Karpas-422 (cell line): Measurements from ENCODE around the gene UTS2. TPM values are rescaled to one million over a fixed set of nuclear protein-coding genes. Genes with fewer than 3 reads are reported as not detected.

Experiments used
- DNase-seq: peaks from one replicate; pipeline ENCODE4 v3.0.0-alpha.2; 2015
- H2AFZ ChIP-seq: fragments of 200-600 bp; sonication (generic); 2 replicates; pipeline ENCODE4 v1.6.1; 2014; ENCODE audit warnings: antibody characterized with exemption, low read length, mixed read lengths
- H3K27ac ChIP-seq: fragments of 200-600 bp; sonication (generic); 2 replicates; pipeline ENCODE4 v1.5.1; 2014; ENCODE audit warnings: mild to moderate bottlenecking, low read length, moderate library complexity
- H3K27me3 ChIP-seq: fragments of 200-600 bp; sonication (generic); 2 replicates; pipeline ENCODE4 v1.6.1; 2014; ENCODE audit warnings: low read length, mixed read lengths
- H3K36me3 ChIP-seq: fragments of 200-600 bp; sonication (generic); 2 replicates; pipeline ENCODE4 v1.6.1; 2014; ENCODE audit warnings: low read length, mixed read lengths; ENCODE audit not compliant: insufficient read depth
- H3K4me1 ChIP-seq: fragments of 200-600 bp; sonication (generic); 2 replicates; pipeline ENCODE4 v1.6.1; 2014; ENCODE audit warnings: mild to moderate bottlenecking, low read length, mixed read lengths
- H3K4me2 ChIP-seq: fragments of 200-600 bp; sonication (generic); 2 replicates; pipeline ENCODE4 v1.6.1; 2014; ENCODE audit warnings: low read length, low read depth, mild to moderate bottlenecking; ENCODE audit not compliant: poor library complexity, severe bottlenecking
- H3K4me3 ChIP-seq: fragments of 200-600 bp; sonication (generic); 2 replicates; pipeline ENCODE4 v1.5.1; 2014; ENCODE audit warnings: mild to moderate bottlenecking, antibody characterized with exemption, low read length, mixed read lengths
- H3K79me2 ChIP-seq: fragments of 200-600 bp; sonication (generic); 2 replicates; pipeline ENCODE4 v1.6.1; 2014; ENCODE audit warnings: mild to moderate bottlenecking, low read length, mixed read lengths
- H3K9ac ChIP-seq: fragments of 200-600 bp; sonication (generic); 2 replicates; pipeline ENCODE4 v1.6.0; 2014; ENCODE audit warnings: low read length
- H3K9me2 ChIP-seq: fragments of 200-600 bp; sonication (generic), shearing (Covaris generic); replicated peaks from 2 replicates; pipeline ENCODE4 v1.6.0; 2014; ENCODE audit warnings: mild to moderate bottlenecking, low read length, moderate library complexity; ENCODE audit not compliant: insufficient read depth
- H3K9me3 ChIP-seq: fragments of 300-700, 200-600 bp; sonication (generic); 2 replicates; pipeline ENCODE4 v1.6.1; 2014; ENCODE audit warnings: low read length, mixed read lengths
- H4K20me1 ChIP-seq: fragments of 200-600 bp; sonication (generic); 2 replicates; pipeline ENCODE4 v1.6.1; 2014; ENCODE audit warnings: mild to moderate bottlenecking, antibody characterized with exemption, low read length, low read depth; ENCODE audit not compliant: insufficient read depth
- total RNA-seq: library from RNA; depleted of rRNA; stranded (reverse); fragments of >200 nt; shearing (Covaris generic); gene quantifications from 2 replicates; pipeline ENCODE4 v1.2.3, GENCODE V29; 2014; ENCODE audit warnings: low replicate concordance

The UTS2 gene
- total RNA-seq, 1 experiment from 2014 or later = not detected

DNA sequence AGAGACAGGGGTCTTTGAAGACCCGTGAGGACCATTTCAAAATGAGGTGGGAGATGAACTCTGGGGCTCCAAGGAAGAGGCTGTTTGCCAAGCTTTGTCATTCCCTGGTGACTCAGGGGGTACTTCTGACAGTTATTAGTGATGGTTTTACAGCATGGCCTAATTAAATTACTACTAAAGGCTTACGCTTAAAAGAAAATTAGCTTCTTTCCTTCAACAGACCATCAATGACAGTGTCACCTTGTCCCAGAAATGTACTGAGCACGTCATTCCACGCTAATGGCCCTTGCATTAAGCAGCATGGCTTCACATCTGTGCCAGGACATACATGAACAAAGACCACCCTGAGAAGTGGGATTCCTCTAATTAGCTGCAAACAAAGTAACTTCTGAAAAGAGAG is 5.1 kb upstream of the UTS2 start:
- H3K9me3 ChIP-seq = no peaks in the 10 kb centered on the region
- H3K36me3 ChIP-seq = no peaks in the 10 kb centered on the region
- no peak for DNase-seq
- H3K4me1 ChIP-seq = no peaks in the 10 kb centered on the region
- H3K9ac ChIP-seq = no peak overlapping the region
- H4K20me1 ChIP-seq = no peaks in the 10 kb centered on the region
- no peaks in the 10 kb centered on the region for H3K27me3 ChIP-seq
- no peak overlapping the region for H3K27ac ChIP-seq
- no peaks in the 10 kb centered on the region for H3K79me2 ChIP-seq
- no peaks in the 10 kb centered on the region for H3K9me2 ChIP-seq
- H2AFZ ChIP-seq = no peak overlapping the region
- H3K4me3 ChIP-seq = no peak overlapping the region
- no peak overlapping the region for H3K4me2 ChIP-seq

DNA sequence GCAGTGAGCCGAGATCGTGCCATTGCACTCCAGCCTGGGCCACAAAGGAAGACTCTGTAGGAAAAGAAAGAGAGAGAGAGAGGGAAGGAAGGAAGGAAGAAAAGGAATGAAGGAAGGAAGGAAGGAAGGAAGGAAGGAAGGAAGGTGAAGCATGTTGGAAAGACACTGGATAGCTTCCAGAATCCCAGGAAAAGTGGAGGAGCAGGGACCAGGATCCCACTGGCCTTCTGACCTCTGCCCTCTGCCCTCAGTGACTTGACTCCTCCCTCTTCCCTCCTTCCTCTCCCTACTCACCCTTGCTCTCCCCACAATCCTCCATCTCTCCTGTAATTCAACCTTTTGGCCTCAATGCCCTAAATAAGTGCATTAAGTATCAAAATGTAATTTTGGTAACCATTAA is 4.1 kb upstream of the UTS2 start:
- Histone ChIP-seq H3K79me2 (no peaks in the 10 kb centered on the region), H3K4me3 (no peak overlapping the region), H3K36me3 (no peaks in the 10 kb centered on the region), H3K27me3 (no peaks in the 10 kb centered on the region), H3K9ac (no peak overlapping the region), H2AFZ (no peak overlapping the region), H3K9me3 (no peaks in the 10 kb centered on the region), H3K4me1 (no peaks in the 10 kb centered on the region), H4K20me1 (no peaks in the 10 kb centered on the region), H3K9me2 (no peaks in the 10 kb centered on the region), H3K27ac (no peak overlapping the region), H3K4me2 (no peak overlapping the region)
- DNase-seq = no peak

DNA sequence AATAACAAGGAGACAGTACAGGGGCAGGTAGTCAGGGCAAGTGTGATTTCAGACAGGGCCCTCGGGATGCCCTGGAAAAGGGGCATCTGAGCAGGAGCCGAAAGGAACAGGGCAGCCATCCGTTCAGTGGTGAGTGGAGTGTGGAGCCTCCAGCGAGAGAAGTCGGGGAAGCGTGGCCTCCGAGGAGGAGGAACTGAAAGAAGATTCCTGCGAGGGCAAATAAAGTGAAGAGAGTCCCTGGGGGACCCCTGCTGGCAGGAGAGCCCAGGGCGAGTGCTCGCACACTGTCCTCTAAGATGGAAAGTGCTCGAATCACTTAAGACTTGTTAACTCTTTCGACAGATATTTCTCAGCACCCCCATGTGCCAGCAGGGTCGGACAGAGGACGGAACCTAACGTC is 3.5 kb upstream of the UTS2 start:
- no peaks in the 10 kb centered on the region for H3K79me2 ChIP-seq
- H3K4me2 ChIP-seq = no peak overlapping the region
- H2AFZ ChIP-seq = no peak overlapping the region
- H3K9me2 ChIP-seq = no peaks in the 10 kb centered on the region
- H3K9me3 ChIP-seq = no peaks in the 10 kb centered on the region
- no peaks in the 10 kb centered on the region for H3K4me1 ChIP-seq
- no peaks in the 10 kb centered on the region for H4K20me1 ChIP-seq
- H3K36me3 ChIP-seq = no peaks in the 10 kb centered on the region
- no peak overlapping the region for H3K27ac ChIP-seq
- no peaks in the 10 kb centered on the region for H3K27me3 ChIP-seq
- no peak overlapping the region for H3K9ac ChIP-seq
- no peak overlapping the region for H3K4me3 ChIP-seq
- peak; percentile 42 for DNase-seq

DNA sequence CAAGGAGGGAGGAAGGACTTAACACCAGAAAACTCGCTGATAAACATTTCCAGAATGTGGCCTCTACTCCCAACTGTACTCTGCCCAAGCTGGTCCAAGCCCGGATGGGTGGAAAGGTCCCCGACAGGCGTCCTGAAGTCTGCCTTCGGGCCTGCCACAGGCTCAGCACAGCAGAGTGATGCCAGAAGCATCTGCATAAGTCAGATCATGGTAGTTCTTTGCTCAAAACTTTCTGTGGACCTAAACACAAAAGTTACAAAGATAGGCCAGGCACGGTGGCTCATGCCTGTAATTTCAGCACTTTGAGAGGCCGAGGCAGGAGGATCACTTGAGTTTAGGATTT is 790 bp upstream of the UTS2 start:
- no peak overlapping the region for H3K9ac ChIP-seq
- DNase-seq = no peak
- H2AFZ ChIP-seq = no peak overlapping the region
- no peaks in the 10 kb centered on the region for H3K9me3 ChIP-seq
- no peaks in the 10 kb centered on the region for H3K9me2 ChIP-seq
- no peaks in the 10 kb centered on the region for H3K79me2 ChIP-seq
- no peaks in the 10 kb centered on the region for H3K4me1 ChIP-seq
- H3K27me3 ChIP-seq = no peaks in the 10 kb centered on the region
- H3K4me2 ChIP-seq = no peak overlapping the region
- no peaks in the 10 kb centered on the region for H4K20me1 ChIP-seq
- no peak overlapping the region for H3K4me3 ChIP-seq
- no peak overlapping the region for H3K27ac ChIP-seq
- H3K36me3 ChIP-seq = no peaks in the 10 kb centered on the region

DNA sequence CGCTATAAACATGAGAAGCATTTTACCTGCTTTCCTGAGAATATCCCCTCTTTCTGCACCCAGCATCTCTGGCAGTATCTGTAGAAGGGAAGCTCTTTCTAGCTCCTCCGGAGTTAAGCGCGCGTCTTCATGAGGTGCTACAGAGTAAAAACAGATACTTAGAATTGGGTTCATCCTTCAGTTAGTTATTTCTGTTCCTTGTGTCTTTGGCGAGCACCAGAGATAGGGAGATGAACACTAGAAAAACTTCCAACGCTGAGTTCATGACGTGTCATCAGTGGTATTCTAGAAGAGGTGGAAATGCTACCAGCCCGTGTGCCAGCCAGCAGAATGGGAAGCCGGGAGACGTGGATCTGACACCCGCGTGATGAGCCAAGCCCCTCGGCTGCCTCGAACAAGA is 2.1 kb downstream of the UTS2 start:
- Histone ChIP-seq H3K4me2 (no peak overlapping the region), H3K9me3 (no peaks in the 10 kb centered on the region), H3K4me1 (no peaks in the 10 kb centered on the region), H3K9ac (no peak overlapping the region), H3K79me2 (no peaks in the 10 kb centered on the region), H3K9me2 (no peaks in the 10 kb centered on the region), H2AFZ (no peak overlapping the region), H3K27ac (no peak overlapping the region), H3K36me3 (no peaks in the 10 kb centered on the region), H3K27me3 (no peaks in the 10 kb centered on the region), H3K4me3 (no peak overlapping the region), H4K20me1 (no peaks in the 10 kb centered on the region)
- DNase-seq = no peak

DNA sequence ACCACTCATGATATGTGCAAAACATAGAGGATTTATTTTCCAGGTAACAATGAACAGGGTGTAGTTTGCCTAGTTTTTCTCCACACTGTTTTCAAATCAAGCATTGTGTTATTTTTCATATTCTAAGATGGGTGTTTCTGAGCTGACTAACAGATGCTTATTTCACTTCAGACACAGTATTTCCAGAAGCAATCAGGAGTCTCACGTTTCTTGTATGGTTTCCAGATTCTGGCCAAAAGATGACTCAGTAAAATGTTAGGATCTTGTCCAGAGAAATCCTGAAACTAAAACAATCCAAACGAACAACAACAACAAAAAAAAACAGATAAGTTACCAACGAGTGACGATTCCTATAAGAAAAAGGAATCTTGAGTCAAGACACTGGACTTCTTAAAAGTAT is 5.3 kb downstream of the UTS2 start:
- Histone ChIP-seq H3K27me3 (no peaks in the 10 kb centered on the region), H3K9me2 (no peaks in the 10 kb centered on the region), H3K9me3 (no peaks in the 10 kb centered on the region), H3K79me2 (no peaks in the 10 kb centered on the region), H3K4me1 (no peaks in the 10 kb centered on the region), H3K4me2 (no peak overlapping the region), H4K20me1 (no peaks in the 10 kb centered on the region), H3K9ac (no peak overlapping the region), H3K4me3 (no peak overlapping the region), H2AFZ (no peak overlapping the region), H3K27ac (no peak overlapping the region), H3K36me3 (no peaks in the 10 kb centered on the region)
- DNase-seq = no peak

DNA sequence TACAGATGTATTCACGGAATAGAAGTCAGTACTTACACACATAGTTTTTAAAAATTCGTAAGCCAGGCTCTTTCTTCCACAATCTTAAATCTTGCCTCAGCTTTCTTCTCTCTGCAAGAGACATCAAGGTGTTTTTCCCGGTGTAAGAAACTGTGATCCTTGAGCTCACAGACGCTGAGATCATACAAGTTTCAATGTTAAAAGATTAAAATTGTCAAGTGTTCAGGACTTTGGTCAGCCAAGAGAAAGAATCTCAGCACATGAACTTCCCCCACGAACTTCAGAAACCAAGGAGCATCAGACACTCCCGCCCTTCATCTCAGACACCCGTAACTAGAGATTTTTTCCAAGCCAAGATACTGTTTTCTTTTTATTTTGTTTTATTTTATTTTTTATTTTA is 6.2 kb downstream of the UTS2 start:
- no peak overlapping the region for H3K27ac ChIP-seq
- H3K4me1 ChIP-seq = no peaks in the 10 kb centered on the region
- H4K20me1 ChIP-seq = no peaks in the 10 kb centered on the region
- H3K4me2 ChIP-seq = no peak overlapping the region
- no peak overlapping the region for H3K4me3 ChIP-seq
- H3K79me2 ChIP-seq = no peaks in the 10 kb centered on the region
- H3K9me2 ChIP-seq = no peaks in the 10 kb centered on the region
- no peak overlapping the region for H2AFZ ChIP-seq
- no peak for DNase-seq
- no peaks in the 10 kb centered on the region for H3K9me3 ChIP-seq
- H3K27me3 ChIP-seq = no peaks in the 10 kb centered on the region
- H3K36me3 ChIP-seq = no peaks in the 10 kb centered on the region
- H3K9ac ChIP-seq = no peak overlapping the region

DNA sequence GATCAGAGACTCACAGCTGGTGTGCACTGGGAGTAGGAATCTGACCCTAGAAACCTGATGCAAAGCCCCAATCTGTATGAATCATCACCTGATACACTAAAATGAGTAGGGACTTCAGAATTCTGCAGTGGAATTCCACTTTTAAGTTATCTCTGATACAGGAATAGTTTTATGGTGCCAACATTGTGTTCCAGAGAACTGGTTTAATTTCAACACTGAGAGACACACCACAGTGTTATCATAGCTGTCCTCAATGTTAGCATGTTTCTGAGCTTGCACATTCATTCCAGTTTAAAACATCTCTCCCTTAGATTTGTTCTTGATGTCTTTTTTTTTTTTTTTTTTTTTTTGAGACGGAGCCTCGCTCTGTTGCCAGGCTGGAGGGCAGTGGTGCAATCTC is 7.1 kb downstream of the UTS2 start:
- Histone ChIP-seq H3K4me3 (no peak overlapping the region), H3K4me1 (no peaks in the 10 kb centered on the region)

DNA sequence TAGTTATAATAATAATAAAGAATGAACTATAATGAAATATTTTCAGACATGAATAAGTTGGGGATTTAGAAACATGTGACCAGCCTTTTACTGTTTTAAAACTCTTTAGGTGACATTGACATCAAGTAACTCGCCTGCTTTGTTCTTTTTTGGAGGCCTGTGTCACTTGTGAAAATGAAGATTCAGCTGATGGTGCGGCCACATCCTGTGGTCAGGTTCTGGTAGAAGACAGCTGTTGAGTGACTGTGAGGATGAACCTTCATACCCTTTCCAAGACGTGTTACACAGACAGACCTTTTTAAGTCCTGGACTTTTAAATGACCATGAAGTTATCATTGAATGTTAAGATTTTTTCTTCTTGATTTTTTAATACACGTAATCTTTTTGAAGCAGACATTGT is 10.3 kb downstream of the UTS2 start:
- Histone ChIP-seq H3K27ac (no peak overlapping the region), H4K20me1 (no peaks in the 10 kb centered on the region), H3K27me3 (no peaks in the 10 kb centered on the region), H3K36me3 (no peaks in the 10 kb centered on the region), H3K4me1 (no peaks in the 10 kb centered on the region), H3K9me3 (peaks cover 5% of the 10 kb centered on the region), H3K4me2 (no peak overlapping the region), H3K4me3 (no peak overlapping the region), H2AFZ (no peak overlapping the region), H3K9me2 (no peaks in the 10 kb centered on the region), H3K9ac (no peak overlapping the region), H3K79me2 (no peaks in the 10 kb centered on the region)
- no peak for DNase-seq

More for the DNA sequence above, 7.1 kb downstream of the UTS2 start:
- no peaks in the 10 kb centered on the region for H3K27me3 ChIP-seq
- H3K79me2 ChIP-seq = no peaks in the 10 kb centered on the region
- no peak overlapping the region for H3K27ac ChIP-seq
- H3K9ac ChIP-seq = no peak overlapping the region
- H3K9me3 ChIP-seq = no peaks in the 10 kb centered on the region
- no peak for DNase-seq
- H3K9me2 ChIP-seq = no peaks in the 10 kb centered on the region
- H2AFZ ChIP-seq = no peak overlapping the region
- no peak overlapping the region for H3K4me2 ChIP-seq
- H4K20me1 ChIP-seq = no peaks in the 10 kb centered on the region
- H3K36me3 ChIP-seq = no peaks in the 10 kb centered on the region
